Measurements from ENCODE around the gene ADAM12. TPM values are rescaled to one million over a fixed set of nuclear protein-coding genes. Genes with fewer than 3 reads are reported as not detected.

ADAM12 gene
- total and polyA plus RNA-seq, 5 experiments from 2014 or later, result 0.49 TPM; not detected in 4

- DNase-seq (no peak), ATAC-seq (no peak)
- H3K27me3 Mint-ChIP-seq, result peaks cover 0 to 6% (median 0%) of the 10 kb centered on the region in 5 donors
- no peaks in the 10 kb centered on the region for H3K4me1 Mint-ChIP-seq
- H3K27ac Mint-ChIP-seq, result no peak overlapping the region
- no peaks in the 10 kb centered on the region for H3K9me3 Mint-ChIP-seq
- no peaks in the 10 kb centered on the region for H3K36me3 Mint-ChIP-seq
- no peak overlapping the region for H3K4me3 Mint-ChIP-seq
- POLR2A ChIA-PET, result no interaction called here
Observed at GRCh38 chr10:126226205-126226604, 162.1 kb downstream of the ADAM12 start.

- no peak overlapping the region for H3K4me3 Mint-ChIP-seq
- H3K27me3 Mint-ChIP-seq, result peaks cover 0 to 8% (median 0%) of the 10 kb centered on the region in 5 donors
- no peak for ATAC-seq
- POLR2A ChIA-PET, result no interaction called here
- H3K27ac Mint-ChIP-seq, result no peak overlapping the region
- H3K4me1 Mint-ChIP-seq, result no peaks in the 10 kb centered on the region
- no peaks in the 10 kb centered on the region for H3K36me3 Mint-ChIP-seq
- no peaks in the 10 kb centered on the region for H3K9me3 Mint-ChIP-seq
- DNase-seq, result no peak
Observed at GRCh38 chr10:126225672-126226008, 162.6 kb downstream of the ADAM12 start.

- ATAC-seq (no peak), DNase-seq (no peak)
- Mint-ChIP-seq H3K4me3 (no peak overlapping the region), H3K4me1 (no peaks in the 10 kb centered on the region), H3K36me3 (no peaks in the 10 kb centered on the region), H3K27me3 (peaks cover 0 to 9% (median 0%) of the 10 kb centered on the region in 5 donors), H3K9me3 (no peaks in the 10 kb centered on the region), H3K27ac (no peak overlapping the region)
- POLR2A ChIA-PET, result no interaction called here
Observed at GRCh38 chr10:126224967-126225671, 163.2 kb downstream of the ADAM12 start.

GRCh38 chr10:126223512-126224067 lies 164.7 kb downstream of the ADAM12 start:
- no peaks in the 10 kb centered on the region for H3K9me3 Mint-ChIP-seq
- POLR2A ChIA-PET, result no interaction called here
- ATAC-seq, result no peak
- no peak overlapping the region for H3K27ac Mint-ChIP-seq
- H3K27me3 Mint-ChIP-seq, result peaks cover 0 to 3% (median 0%) of the 10 kb centered on the region in 5 donors
- no peaks in the 10 kb centered on the region for H3K4me1 Mint-ChIP-seq
- DNase-seq, result no peak
- no peak overlapping the region for H3K4me3 Mint-ChIP-seq
- no peaks in the 10 kb centered on the region for H3K36me3 Mint-ChIP-seq

- DNase-seq (no peak), ATAC-seq (no peak)
- no peaks in the 10 kb centered on the region for H3K4me1 Mint-ChIP-seq
- H3K4me3 Mint-ChIP-seq, result no peak overlapping the region
- H3K27ac Mint-ChIP-seq, result no peak overlapping the region
- H3K9me3 Mint-ChIP-seq, result no peaks in the 10 kb centered on the region
- H3K36me3 Mint-ChIP-seq, result no peaks in the 10 kb centered on the region
- POLR2A ChIA-PET, result no interaction called here
- peaks cover 0 to 3% (median 0%) of the 10 kb centered on the region in 5 donors for H3K27me3 Mint-ChIP-seq
Observed at GRCh38 chr10:126222736-126223511, 165.4 kb downstream of the ADAM12 start.

GRCh38 chr10:126221874-126222273 lies 166.4 kb downstream of the ADAM12 start:
- Mint-ChIP-seq H3K9me3 (no peaks in the 10 kb centered on the region), H3K4me1 (no peaks in the 10 kb centered on the region), H3K27ac (no peak overlapping the region), H3K4me3 (no peak overlapping the region), H3K27me3 (peaks cover 0 to 3% (median 0%) of the 10 kb centered on the region in 5 donors), H3K36me3 (no peaks in the 10 kb centered on the region)
- POLR2A ChIA-PET, result no interaction called here
- no peak for DNase-seq
- ATAC-seq, result no peak

- no peak overlapping the region for H3K4me3 Mint-ChIP-seq
- peaks cover 0 to 25% (median 5%) of the 10 kb centered on the region in 5 donors for H3K27me3 Mint-ChIP-seq
- peaks cover 0 to 1% (median 0%) of the 10 kb centered on the region in 9 donors for H3K9me3 Mint-ChIP-seq
- H3K36me3 Mint-ChIP-seq, result no peaks in the 10 kb centered on the region
- DNase-seq (no peak), ATAC-seq (no peak)
- POLR2A ChIA-PET, result no interaction called here
- H3K4me1 Mint-ChIP-seq, result no peaks in the 10 kb centered on the region
- H3K27ac Mint-ChIP-seq, result no peak overlapping the region
Observed at GRCh38 chr10:126218778-126219649, 169.3 kb downstream of the ADAM12 start.

GRCh38 chr10:126218174-126218573 lies 170.1 kb downstream of the ADAM12 start:
- Mint-ChIP-seq H3K27ac (no peak overlapping the region), H3K9me3 (peaks cover 0 to 1% (median 0%) of the 10 kb centered on the region in 9 donors), H3K4me1 (no peaks in the 10 kb centered on the region), H3K36me3 (no peaks in the 10 kb centered on the region), H3K27me3 (peaks cover 0 to 30% (median 5%) of the 10 kb centered on the region in 5 donors), H3K4me3 (no peak overlapping the region)
- DNase-seq, result no peak
- POLR2A ChIA-PET, result no interaction called here
- no peak for ATAC-seq

- DNase-seq (no peak), ATAC-seq (no peak)
- Mint-ChIP-seq H3K27me3 (peaks cover 2 to 33% (median 5%) of the 10 kb centered on the region in 5 donors), H3K36me3 (no peaks in the 10 kb centered on the region), H3K4me3 (no peak overlapping the region), H3K4me1 (no peaks in the 10 kb centered on the region), H3K27ac (no peak overlapping the region), H3K9me3 (peaks cover 0 to 1% (median 0%) of the 10 kb centered on the region in 9 donors)
- POLR2A ChIA-PET, result no interaction called here
Observed at GRCh38 chr10:126216632-126216961, 171.7 kb downstream of the ADAM12 start.

GRCh38 chr10:126215746-126216631 lies 172.3 kb downstream of the ADAM12 start:
- ATAC-seq (no peak), DNase-seq (no peak)
- Mint-ChIP-seq H3K27me3 (peaks cover 3 to 39% (median 5%) of the 10 kb centered on the region in 5 donors), H3K4me3 (no peak overlapping the region), H3K36me3 (no peaks in the 10 kb centered on the region), H3K27ac (no peak overlapping the region), H3K9me3 (peaks cover 0 to 1% (median 0%) of the 10 kb centered on the region in 9 donors), H3K4me1 (no peaks in the 10 kb centered on the region)
- POLR2A ChIA-PET, result no interaction called here

- DNase-seq (no peak), ATAC-seq (no peak)
- POLR2A ChIA-PET, result no interaction called here
- H3K27me3 Mint-ChIP-seq, result peaks cover 3 to 52% (median 16%) of the 10 kb centered on the region in 5 donors
- H3K9me3 Mint-ChIP-seq, result peaks cover 0 to 4% (median 0%) of the 10 kb centered on the region in 9 donors
- no peaks in the 10 kb centered on the region for H3K4me1 Mint-ChIP-seq
- no peak overlapping the region for H3K27ac Mint-ChIP-seq
- no peaks in the 10 kb centered on the region for H3K36me3 Mint-ChIP-seq
- no peak overlapping the region for H3K4me3 Mint-ChIP-seq
Observed at GRCh38 chr10:126214679-126215078, 173.6 kb downstream of the ADAM12 start.

GRCh38 chr10:126214021-126214420 lies 174.3 kb downstream of the ADAM12 start:
- H3K27ac Mint-ChIP-seq, result no peak overlapping the region
- DNase-seq, result no peak
- no peaks in the 10 kb centered on the region for H3K36me3 Mint-ChIP-seq
- H3K4me3 Mint-ChIP-seq, result no peak overlapping the region
- no peak for ATAC-seq
- POLR2A ChIA-PET, result no interaction called here
- peaks cover 3 to 53% (median 16%) of the 10 kb centered on the region in 5 donors for H3K27me3 Mint-ChIP-seq
- H3K4me1 Mint-ChIP-seq, result no peaks in the 10 kb centered on the region
- peaks cover 0 to 4% (median 0%) of the 10 kb centered on the region in 9 donors for H3K9me3 Mint-ChIP-seq
